EH (cell line): ENCODE measurements around the gene RAB4B.
"Not testable (repeated sequence)": the region's sequence is repeated elsewhere in the genome, so short reads cannot be mapped to it uniquely, and the experiment has no call there.

Experiments used
- DNase-seq: peaks from one replicate; pipeline ENCODE4 v3.0.0-alpha.2; 2015; ENCODE audit warnings: low read depth

The RAB4B gene

DNA sequence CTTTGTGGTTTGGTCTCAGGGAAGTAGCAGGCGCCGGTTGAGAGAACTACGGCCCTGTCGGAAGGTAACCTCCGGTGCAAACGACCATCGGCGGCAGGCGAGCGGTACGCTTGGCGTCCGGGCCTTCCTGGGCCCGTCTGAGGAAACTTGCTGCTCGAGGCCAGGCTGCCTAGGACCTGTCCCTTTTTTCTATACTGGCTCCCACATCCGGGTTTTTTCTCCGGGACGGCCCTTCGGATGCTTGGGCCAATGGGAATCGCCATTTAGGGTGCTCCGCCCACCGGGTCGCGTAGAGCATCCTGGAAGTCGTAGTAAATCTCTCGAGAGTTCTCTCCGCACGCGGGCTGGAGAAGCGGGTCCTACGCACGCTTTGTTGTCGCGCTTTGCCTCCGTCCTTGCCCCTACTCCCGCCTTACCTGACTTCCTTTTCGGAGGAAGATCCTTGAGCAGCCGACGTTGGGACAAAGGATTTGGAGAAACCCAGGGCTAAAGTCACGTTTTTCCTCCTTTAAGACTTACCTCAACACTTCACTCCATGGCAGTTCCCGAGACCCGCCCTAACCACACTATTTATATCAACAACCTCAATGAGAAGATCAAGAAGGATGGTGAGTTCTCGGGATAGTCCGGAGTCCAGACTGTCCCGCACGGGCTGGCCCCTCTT is 27.0 kb upstream of the RAB4B start, which contains the start of gene SNRPA:
Gene SNRPA, plus strand, starts transcription at position 330 of the 664 bp plus-strand sequence. Its CDS starts 206 bp downstream, at position 536.
- peak; percentile 98 for DNase-seq

DNA sequence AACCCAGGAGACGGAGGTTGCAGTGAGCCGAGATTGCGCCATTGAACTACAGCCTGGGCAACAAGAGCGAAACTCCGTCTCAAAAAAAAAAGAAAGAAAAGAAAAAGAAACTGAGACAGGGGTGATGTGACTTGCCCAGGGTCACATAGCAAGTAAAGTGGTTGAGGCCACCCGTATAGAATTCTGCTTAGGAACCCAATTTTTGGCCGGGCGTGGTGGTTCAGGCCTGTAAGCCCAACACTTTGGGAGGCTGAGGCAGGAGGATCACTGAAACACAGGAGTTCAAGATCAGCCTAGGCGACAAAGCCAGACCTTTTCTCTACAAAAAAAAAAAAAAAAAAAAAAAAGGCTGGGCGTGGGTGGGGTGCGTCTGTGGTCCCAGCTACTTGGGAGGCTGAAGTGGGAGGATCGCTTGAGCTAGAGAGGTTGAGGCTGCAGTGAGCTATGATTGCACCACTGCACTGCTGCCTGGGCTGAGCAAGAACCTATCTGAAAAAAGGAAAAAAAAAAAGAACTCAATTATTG is 25.7 kb upstream of the RAB4B start:
- DNase-seq, result no peak

DNA sequence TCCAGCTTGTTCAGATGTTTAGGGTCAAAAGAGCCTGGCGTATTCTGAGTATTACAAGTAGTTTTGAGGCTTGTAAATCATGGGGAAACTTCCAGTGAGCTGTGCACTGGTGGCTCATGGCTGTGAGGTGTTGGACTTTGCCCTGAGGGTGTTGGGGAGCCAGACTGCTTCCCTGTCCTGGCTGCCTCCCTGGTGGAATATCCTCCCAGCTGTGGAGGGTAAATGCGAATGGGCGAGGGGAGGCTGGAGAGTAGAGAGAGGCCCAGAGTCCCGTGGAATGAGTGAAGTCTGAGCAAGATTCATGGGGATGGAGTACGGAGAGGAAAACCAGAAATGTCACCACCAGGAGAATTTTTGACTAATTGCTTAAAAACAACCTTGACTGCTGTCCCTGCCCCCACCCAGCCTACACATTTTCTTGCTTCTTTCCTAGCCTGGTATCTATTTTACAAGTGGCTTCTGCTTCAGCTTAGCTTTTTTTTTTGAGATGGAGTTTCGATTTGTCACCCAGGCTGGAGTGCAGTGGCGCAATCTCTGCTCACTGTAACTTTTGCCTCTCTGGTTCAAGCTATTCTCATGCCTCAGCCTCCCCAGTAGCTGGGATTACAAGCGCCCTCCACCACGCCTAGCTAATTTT is 23.3 kb upstream of the RAB4B start:
- DNase-seq, result peak; percentile 44

DNA sequence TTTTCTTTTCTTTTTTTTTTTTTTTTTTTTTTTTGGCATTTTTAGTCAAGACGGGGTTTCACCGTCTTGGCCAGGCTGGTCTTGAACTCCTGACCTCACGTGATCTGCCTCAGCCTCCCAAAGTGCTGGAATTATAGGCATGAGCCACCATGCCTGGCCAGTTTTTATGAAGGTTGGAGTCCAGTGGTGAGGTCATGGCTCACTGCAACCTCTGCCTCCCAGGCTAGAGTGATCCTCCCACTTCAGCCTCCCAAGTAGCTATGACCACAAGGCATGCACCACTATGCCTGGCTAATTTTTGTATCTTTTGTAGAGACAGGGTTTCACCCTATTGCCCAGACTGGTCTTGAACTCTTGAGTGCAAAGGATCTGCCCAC is 22.8 kb upstream of the RAB4B start:
- no peak for DNase-seq

DNA sequence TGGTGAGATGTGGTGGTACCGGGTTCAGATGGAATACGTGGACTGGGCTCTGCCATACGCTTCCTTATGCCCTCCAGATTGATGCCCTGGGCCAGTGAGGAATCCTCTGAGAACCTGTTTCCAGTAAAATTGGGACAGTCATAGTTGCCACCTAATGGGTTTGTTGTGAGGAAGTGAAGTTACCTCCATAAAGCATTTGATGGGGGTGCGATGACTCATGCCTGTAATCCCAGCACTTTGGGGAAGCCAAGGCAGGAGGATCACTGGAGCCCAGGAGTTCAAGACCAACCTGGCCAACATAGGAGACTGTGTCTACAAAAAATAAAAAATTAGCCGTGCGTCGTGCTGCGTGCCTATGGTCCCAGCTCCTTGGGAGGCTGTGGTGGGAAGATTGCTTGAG is 22.3 kb upstream of the RAB4B start:
- DNase-seq, result no peak

DNA sequence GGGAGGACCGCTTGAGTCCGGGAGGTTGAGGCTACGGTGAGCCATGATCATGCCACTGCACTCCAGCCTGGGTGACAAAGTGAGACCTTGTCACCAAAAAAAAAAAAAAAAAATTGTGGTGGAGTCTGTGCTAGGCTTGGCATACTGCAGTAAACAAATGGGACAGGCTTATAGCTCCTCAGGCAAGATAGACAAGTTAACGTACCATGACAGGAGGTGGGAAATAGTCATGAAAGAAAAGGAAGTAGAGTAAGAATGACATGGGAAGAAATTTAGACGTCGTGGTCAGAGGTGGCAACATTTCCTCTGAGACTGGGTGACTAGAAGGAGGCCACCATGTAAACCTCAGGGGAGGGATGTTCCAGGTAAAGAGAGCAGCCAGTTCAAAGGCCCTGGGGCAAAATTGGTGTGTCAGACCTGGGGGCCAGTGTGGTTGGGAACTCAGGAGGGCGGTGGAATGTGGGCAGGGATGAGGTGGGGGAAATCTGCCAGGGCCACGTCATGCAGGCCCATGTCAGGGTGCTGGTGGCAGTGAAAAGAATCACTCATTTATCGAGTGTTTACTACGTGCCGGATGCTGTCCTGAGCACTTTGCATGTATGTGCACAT is 21.4 kb upstream of the RAB4B start:
- DNase-seq, result no peak

DNA sequence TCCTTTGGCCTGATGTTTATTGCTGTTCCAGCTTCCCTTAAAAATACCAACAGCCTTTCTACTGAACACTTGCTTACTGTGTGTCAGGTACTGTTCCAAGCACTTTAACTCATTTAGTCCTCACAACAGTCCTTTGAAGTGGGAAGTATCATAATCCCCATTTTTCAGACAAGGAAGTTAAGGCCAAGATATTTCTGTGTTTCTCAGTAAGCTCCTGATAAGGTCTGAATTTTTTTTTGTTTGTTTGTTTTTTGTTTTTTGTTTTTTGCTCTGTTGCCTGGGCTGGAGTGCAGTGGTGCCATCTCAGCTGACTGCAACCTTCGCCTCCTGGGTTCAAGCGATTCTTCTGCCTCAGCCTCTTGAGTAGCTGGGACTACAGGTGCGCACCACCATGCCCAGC is 19.6 kb upstream of the RAB4B start:
- DNase-seq, result no peak

DNA sequence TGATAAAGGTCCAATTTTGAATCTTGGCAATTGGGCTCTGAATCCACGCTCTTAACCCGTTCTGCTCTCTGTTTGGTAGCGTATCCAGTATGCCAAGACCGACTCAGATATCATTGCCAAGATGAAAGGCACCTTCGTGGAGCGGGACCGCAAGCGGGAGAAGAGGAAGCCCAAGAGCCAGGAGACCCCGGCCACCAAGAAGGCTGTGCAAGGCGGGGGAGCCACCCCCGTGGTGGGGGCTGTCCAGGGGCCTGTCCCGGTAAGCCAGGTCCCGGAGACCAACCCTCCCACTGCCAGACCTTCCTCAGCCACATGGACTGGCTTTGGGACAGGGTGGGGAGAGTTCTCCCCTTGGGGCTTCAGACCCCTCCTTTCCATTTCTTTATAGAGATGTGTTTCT is 18.7 kb upstream of the RAB4B start:
- no peak for DNase-seq

DNA sequence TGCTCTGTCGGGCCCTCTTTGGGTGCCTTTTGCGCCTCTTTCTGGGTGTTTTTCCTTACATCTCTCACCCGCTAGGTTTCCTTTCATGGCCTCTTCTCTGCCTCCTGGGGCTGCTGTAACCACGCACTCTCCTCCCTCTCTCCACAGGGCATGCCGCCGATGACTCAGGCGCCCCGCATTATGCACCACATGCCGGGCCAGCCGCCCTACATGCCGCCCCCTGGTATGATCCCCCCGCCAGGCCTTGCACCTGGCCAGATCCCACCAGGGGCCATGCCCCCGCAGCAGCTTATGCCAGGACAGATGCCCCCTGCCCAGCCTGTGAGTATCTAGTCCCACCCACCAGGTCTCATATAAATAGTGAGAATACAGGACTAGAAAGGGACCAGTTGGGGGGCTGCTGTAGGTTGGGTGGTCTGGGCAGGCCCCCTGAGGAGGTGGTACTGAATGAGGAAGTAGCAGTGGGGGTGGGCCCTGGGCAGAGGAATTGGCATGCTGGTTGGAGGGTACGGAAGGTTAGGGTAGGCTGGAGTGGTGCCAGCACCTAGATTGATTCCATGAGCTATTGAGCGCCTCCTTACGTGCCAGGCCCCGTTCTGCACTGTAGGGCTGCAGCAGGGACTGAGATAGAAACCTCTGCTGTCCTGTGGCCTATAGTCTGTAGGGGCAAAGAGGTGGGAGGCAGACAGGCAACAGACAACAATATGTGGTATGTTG is 15.1 kb upstream of the RAB4B start:
- no peak for DNase-seq

DNA sequence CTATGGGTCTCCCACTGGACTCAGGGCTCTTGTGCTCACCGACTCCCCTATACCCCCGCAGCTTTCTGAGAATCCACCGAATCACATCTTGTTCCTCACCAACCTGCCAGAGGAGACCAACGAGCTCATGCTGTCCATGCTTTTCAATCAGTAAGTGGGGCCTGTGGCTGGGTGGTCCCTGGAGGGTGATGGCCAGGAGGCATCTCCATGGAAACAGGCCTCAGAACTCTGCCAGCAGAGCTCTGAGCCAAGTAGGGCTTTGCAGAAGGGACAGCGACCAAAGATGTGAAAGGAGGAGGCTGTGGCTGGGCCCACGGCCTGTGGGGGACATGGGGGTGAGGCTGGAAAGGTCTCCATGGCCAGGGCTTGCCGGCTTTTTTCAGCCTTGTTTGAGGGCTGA is 14.5 kb upstream of the RAB4B start:
- DNase-seq, result no peak

DNA sequence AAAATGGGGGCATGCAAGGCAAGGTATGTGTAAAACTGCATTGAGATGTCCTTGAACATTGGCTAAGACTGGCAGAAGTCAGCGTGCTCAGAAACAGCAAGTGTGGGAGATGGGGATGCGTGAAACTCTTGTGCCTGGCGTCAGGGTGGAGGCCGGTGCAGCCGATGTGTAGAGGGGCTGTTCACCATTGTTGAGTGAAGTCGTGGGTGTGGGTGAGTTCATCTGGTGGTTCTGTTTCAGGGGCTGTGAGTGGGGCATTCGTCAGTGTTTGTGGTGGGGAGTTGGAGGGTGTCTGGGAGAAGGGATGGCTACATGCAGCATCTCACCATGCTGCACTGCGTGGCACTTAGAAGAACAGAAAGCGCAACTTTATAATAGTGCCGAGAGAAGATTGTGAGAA is 14.1 kb upstream of the RAB4B start:
- no peak for DNase-seq

DNA sequence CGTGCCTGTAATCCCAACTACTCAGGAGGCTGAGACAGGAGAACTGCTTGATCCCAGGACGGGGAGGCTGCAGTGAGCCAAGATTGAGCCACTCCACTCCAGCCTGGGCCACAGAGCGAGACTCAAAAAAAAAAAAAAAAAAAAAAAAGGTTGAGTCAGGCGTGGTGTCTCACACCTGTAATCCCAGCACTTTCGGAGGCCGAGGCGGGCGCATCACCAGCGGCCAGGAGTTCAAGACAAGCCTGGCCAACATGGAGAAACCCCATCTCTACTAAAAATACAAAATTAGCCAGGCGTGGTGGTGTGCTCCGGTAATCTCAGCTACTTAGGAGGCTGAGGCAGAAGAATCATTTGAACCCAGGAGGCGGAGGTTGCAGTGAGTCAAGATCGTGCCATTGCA is 11.7 kb upstream of the RAB4B start:
- DNase-seq, result not testable (repeated sequence)

DNA sequence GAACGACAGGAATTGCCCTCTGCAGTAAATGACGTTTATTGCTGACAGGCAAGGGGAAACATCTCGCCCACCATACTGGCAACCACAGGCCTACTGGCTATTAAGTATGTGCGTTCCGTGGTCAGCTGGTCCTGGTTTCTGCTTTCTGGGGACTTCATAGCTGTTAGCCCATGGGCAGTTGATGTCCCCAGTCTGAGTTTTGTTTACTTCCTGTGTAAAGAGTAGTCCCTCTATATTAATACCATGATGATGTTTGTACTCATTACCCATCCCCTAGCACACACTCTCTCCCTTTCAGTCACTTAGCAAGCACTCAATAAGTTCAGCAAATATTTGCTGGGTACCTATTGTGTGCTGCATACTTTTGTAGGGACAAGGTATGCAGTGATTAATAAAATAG is 9.2 kb upstream of the RAB4B start:
- no peak for DNase-seq

DNA sequence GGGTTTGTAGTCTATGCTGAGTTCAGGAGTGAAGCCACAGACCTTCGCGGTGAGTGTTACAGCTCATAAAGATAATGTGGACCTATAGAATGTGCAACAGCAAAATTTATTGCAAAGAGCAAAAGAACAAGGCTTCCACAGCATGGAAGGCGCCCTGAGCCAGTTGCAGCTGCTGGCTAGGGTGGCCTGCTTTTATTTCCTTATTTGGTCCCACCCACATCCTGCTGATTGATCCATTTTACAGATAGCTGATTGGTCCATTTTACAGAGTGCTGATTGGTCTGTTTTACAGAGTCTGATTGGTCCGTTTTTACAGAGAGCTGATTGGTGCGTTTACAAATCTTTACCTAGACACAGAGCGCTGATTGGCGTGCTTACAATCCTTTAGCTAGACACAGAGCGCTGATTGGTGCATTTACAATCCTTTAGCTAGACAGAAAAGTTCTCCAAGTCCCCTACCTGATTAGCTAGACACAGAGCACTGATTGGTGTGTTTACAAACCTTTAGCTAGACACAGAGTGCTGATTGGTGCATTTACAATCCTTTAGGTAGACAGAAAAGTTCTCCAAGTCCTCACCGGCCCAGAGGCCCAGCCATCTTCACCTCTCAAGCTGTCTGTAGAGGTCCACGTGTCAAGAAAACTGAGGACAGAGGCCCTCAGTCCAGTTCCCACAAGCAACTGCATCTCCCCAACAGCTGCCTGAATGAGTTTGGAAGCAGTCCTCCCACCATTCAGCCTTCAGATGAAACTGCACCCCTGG is 6.8 kb upstream of the RAB4B start:
- DNase-seq, result peak; percentile 23

DNA sequence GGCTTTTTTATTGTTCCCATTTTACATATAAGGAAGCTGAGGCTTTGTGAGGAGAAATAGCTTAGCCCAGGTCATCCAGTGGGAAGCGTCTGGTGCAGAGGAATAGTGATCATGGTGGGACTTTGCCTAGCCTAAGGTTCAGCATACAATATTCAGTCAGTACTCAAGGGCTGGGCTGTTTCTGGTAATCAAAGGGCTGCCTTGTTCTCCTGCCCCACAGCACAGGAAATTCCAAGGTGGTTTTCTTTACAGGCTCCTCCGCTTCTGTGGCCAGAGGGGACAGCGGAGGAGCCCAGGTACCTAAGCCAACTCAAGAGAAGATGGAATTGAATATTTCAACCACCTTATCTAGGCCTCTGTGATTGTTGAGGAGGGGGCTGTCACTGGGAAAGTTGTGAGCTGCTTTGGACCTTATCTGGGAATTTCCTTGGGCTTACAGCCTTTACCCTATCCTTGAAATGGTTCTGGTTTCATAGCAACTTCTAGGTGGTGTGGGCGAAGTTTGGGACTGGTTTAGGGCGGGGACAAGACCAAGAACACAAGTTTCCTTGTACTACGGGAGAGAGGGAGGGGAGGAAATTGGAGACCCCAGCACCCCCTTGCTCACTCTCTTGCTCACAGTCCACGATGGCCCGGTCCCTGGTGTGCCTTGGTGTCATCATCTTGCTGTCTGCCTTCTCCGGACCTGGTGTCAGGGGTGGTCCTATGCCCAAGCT is 3.0 kb upstream of the RAB4B start, which contains the start of gene MIA:
Gene MIA, plus strand, starts transcription at position 606 of the 716 bp plus-strand sequence. Its CDS starts 22 bp downstream, at position 628.
- no peak for DNase-seq

DNA sequence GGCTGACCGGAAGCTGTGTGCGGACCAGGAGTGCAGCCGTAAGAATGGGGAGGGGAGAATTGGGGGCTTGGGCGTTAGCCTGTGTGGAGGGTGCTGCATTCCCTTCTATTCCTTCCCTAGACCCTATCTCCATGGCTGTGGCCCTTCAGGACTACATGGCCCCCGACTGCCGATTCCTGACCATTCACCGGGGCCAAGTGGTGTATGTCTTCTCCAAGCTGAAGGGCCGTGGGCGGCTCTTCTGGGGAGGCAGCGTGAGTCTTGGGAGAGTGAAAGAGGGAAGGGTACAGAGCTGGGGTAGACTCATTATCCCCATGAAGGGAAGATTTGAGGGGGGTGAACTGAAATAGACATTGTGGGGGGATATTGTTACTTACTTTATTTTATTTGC is 2.4 kb upstream of the RAB4B start:
- no peak for DNase-seq

DNA sequence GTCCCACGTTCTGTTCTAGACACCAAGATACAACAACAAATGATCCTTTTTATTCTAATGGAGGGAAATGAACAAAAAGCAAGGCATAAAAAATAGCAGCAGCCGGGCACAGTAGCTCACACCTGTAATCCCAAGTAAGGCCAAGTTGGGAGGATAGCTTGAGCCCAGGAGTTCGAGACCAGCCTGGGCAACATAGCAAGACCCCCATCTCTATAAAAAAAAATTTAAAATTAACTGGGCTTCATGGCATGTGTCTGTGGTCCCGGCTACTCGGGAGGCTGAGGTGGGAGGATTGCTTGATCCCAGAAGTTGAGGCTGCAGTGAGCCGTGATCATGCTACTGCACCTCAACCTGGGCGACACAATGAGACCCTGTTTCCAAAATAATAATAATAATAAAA is 1.7 kb upstream of the RAB4B start:
- DNase-seq, result no peak

DNA sequence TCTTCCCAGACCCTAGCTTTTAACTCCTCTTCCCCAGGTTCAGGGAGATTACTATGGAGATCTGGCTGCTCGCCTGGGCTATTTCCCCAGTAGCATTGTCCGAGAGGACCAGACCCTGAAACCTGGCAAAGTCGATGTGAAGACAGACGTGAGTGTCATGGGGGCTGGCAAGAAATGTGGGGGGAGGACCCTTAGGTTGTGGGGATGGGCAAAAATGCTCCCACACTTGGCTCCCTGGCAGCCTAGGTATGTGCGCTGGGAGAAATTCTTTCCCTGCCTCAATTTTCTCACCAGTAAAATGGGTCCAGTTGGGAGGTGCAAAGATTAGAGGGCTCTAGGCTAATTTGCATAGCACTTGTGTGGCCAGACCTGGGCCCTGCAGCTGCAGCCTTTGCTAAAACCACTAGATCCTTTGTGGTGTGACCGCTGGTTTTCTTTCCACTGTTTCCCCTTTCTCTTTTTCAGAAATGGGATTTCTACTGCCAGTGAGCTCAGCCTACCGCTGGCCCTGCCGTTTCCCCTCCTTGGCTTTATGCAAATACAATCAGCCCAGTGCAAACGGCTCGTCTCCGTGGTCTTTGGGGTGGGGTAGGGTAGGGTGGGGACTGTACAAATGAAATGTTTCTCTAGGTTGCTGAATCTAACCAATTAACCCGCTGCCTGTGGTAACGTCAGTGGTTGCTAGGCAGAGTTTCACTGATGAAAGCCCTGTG is 959 bp upstream of the RAB4B start:
- peak; percentile 94 for DNase-seq

DNA sequence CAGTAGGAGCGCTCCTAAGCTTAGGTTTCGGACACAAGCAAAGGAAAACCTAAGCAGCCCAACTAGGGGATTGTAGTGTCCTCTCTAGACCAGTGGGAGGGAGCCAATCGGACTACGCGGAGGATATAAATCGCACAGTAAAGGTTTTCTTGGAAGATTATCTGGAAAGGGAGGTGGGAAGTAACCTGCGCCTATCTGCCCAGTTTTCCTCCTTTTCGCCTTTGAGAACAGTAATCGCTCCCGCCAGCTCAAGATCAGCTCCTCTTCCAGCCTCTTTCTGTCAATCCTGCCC is 456 bp upstream of the RAB4B start:
- no peak for DNase-seq

DNA sequence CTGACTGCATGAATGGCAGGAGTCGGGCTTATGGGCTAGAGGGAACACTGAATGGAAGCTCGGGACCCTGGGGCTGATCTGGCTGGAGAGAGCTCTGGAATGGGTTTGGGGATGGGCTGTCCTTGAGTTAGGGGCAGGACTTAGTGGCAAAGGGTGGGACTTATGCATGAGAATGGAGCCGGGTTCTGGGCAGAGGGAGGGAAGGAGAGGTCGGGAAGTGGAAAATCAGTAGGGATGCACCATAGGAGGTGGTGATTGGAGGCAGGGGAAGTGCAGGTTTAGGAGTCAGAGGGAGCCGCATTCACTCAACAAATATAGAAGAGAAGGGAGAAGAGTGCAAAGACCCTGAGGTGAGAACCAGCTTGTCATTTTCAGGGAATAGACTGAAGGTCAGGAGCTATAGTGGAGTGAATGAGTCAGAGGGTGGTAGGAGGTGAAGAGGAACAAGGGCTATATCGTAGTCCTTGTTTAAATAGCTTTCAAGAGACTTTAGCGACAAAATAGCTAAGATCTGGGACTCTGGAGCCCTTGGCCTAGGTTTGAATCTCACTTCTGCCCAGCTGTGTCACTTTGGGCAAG is 748 bp downstream of the RAB4B start:
- DNase-seq, result no peak
